Upper lobe of left lung (tissue), 4 donors: Measurements from ENCODE around the gene NCOR1.

Experiments
- CTCF ChIP-seq, 6 experiments: fragments of 450-650 bp in 4 of 6; fragments of 200-600 bp in 2 of 6; sonication (generic) in 2 of 6; IDR thresholded peaks; one replicate each; pipeline ENCODE4 v1.5.1; 2016 to 2019; ENCODE audit warnings: antibody characterized with exemption in 6 of 6
- EP300 ChIP-seq, 4 donors: sonication (generic); formaldehyde crosslinking; IDR thresholded peaks; one replicate each; pipeline ENCODE4 v1.5.1; 2017; ENCODE audit warnings: antibody characterized with exemption in 4 of 4, control low read depth in 2 of 4

GRCh38 chr17:16262201-16262600, 46.9 kb upstream of the NCOR1 start:
- TF ChIP-seq EP300 (IDR thresholded peaks at IDR 0.05) (no peak), CTCF (IDR thresholded peaks at IDR 0.05) (no peak)
